ENCODE results near the gene CFAP91. TPM values are rescaled to one million over a fixed set of nuclear protein-coding genes. Genes with fewer than 3 reads are reported as not detected.

CFAP91 gene
- polyA plus RNA-seq, 1 donor from 2014 or later: 14.2 TPM

DNA sequence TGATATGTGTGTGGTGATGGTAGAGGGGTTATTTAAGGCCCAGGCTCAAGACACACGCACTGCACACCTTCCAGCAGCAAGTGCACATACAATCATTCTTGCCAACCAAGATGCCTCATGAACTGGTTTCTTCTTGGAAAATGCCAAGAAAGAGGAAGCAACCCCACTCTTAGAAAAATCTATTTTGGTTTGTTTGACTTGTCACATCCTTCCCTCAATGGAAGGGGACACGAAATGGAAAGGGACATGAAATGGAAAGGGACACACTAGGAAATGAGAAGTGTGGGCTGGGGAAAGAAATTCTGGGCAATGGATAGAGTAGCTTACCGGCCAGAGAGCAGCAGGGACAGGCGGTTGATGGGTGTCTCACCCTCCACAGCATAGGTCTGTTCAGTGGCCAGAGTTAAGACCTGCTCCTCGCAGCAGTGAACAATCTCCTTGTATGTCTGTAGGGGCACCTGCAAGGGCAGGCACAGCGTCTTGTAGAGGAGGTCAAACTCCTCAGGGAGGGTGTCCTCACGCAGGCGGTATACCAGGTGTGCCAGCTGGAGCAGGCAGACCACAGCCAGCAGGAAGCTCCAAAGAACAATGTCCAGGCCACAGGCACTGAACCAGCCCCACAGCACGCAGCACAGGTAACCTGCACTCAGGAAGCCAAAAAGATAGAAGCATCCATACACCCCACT, 43.1 kb upstream of the CFAP91 start:
- Histone ChIP-seq H3K4me3 (ENCODE audit: low read length) (no peak overlapping the region), H3K4me2 (ENCODE audit: low read length) (no peak overlapping the region), H4K20me1 (ENCODE audit: insufficient read depth) (no peaks in the 10 kb centered on the region), H3K27ac (ENCODE audit: low read length) (no peak overlapping the region), H2AFZ (ENCODE audit: low read depth, low read length) (no peak overlapping the region), H3K27me3 (ENCODE audit: insufficient read depth, low read depth, low read length) (no peaks in the 10 kb centered on the region), H3K36me3 (ENCODE audit: insufficient read depth, low read length) (no peaks in the 10 kb centered on the region), H3K9me2 (ENCODE audit: insufficient read depth, low read length) (no peaks in the 10 kb centered on the region), H3K79me2 (replicated peaks; ENCODE audit: insufficient read depth, low read length) (no peaks in the 10 kb centered on the region), H3F3A (ENCODE audit: insufficient read depth, low read length, poor library complexity, severe bottlenecking) (no peaks in the 10 kb centered on the region), H3K9me3 (ENCODE audit: low read length) (no peaks in the 10 kb centered on the region), H3K9ac (ENCODE audit: low read length) (no peak overlapping the region)
- TF ChIP-seq SMC3 (conservative IDR thresholded peaks at IDR 0.05; ENCODE audit: poor library complexity): no peak
- TF ChIP-seq EZH2 (IDR thresholded peaks at IDR 0.05; ENCODE audit: borderline replicate concordance, insufficient read depth, low read length, poor library complexity, severe bottlenecking): no peak
- no peak for TF ChIP-seq TAF1 (IDR thresholded peaks at IDR 0.05; ENCODE audit: low read depth)
- TF ChIP-seq, protein P1, sequence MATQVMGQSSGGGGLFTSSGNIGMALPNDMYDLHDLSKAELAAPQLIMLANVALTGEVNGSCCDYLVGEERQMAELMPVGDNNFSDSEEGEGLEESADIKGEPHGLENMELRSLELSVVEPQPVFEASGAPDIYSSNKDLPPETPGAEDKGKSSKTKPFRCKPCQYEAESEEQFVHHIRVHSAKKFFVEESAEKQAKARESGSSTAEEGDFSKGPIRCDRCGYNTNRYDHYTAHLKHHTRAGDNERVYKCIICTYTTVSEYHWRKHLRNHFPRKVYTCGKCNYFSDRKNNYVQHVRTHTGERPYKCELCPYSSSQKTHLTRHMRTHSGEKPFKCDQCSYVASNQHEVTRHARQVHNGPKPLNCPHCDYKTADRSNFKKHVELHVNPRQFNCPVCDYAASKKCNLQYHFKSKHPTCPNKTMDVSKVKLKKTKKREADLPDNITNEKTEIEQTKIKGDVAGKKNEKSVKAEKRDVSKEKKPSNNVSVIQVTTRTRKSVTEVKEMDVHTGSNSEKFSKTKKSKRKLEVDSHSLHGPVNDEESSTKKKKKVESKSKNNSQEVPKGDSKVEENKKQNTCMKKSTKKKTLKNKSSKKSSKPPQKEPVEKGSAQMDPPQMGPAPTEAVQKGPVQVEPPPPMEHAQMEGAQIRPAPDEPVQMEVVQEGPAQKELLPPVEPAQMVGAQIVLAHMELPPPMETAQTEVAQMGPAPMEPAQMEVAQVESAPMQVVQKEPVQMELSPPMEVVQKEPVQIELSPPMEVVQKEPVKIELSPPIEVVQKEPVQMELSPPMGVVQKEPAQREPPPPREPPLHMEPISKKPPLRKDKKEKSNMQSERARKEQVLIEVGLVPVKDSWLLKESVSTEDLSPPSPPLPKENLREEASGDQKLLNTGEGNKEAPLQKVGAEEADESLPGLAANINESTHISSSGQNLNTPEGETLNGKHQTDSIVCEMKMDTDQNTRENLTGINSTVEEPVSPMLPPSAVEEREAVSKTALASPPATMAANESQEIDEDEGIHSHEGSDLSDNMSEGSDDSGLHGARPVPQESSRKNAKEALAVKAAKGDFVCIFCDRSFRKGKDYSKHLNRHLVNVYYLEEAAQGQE (IDR thresholded peaks at IDR 0.05; ENCODE audit: borderline replicate concordance): no peak
- no peak for TF ChIP-seq POLR2AphosphoS5 (IDR thresholded peaks at IDR 0.05)
- TF ChIP-seq RAD21 (conservative IDR thresholded peaks at IDR 0.05): no peak
- TF ChIP-seq, protein P2, sequence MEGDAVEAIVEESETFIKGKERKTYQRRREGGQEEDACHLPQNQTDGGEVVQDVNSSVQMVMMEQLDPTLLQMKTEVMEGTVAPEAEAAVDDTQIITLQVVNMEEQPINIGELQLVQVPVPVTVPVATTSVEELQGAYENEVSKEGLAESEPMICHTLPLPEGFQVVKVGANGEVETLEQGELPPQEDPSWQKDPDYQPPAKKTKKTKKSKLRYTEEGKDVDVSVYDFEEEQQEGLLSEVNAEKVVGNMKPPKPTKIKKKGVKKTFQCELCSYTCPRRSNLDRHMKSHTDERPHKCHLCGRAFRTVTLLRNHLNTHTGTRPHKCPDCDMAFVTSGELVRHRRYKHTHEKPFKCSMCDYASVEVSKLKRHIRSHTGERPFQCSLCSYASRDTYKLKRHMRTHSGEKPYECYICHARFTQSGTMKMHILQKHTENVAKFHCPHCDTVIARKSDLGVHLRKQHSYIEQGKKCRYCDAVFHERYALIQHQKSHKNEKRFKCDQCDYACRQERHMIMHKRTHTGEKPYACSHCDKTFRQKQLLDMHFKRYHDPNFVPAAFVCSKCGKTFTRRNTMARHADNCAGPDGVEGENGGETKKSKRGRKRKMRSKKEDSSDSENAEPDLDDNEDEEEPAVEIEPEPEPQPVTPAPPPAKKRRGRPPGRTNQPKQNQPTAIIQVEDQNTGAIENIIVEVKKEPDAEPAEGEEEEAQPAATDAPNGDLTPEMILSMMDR (IDR thresholded peaks at IDR 0.05; ENCODE audit: poor library complexity, severe bottlenecking): no peak
- no peak for TF ChIP-seq MXI1 (conservative IDR thresholded peaks at IDR 0.05; ENCODE audit: poor library complexity, severe bottlenecking)
- no peak for TF ChIP-seq EP300 (conservative IDR thresholded peaks at IDR 0.05; ENCODE audit: poor library complexity, severe bottlenecking)

DNA sequence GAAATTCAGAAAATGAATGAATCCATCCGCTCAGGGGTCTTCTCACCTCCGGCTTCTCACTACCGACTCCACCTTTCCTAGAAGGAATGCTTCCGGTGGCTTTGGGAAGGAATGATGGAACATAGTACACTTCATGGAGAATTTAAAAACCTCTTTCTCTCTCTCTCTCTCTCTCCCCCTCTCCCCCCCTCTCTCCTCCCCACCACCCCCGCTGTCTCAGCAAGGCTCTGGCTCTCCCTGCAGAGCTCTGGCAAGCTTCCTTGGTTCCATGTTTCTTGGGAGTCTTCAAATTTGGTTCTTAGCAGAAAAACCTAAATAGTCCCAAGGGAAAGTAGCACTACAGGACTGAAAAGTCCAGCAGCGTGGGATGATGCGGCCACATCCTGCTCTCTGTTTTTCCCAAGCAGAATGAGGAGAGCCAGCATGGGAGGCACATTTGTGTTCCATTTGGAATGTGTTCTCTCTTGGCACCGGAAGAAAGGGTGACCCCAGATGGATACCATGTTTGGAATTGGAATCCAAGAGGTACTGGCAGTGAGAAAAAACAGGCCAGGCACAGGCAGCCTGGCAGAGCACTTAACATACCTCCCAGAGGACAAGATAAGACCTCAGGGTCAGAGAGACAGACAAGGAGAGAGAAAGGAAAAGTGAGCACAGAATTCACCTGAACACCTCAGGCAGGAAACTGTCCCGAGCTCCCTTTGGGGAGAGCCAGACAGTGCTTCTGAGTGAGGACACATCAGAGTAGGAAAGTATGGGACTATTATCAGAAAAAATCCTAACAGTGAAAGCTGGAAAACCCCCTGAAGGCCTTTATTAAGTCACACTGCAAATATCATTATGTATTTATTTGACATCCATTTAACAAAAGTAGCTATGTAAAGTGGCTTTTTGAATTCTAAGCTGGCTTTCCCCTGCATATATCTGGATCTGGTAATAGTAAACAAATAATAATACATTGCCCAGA, 42.1 kb upstream of the CFAP91 start, which contains the start of gene POPDC2:
Gene POPDC2, minus strand, starts transcription at position 116 of the 967 bp plus-strand sequence. CDS start 166 bp downstream, outside the sequence.
- Histone ChIP-seq H3F3A (ENCODE audit: insufficient read depth, low read length, poor library complexity, severe bottlenecking) (no peaks in the 10 kb centered on the region), H3K9ac (ENCODE audit: low read length) (no peak within 1 kb of the TSS), H3K9me3 (ENCODE audit: low read length) (no peaks in the 10 kb centered on the region), H3K79me2 (replicated peaks; ENCODE audit: insufficient read depth, low read length) (no peaks in the 10 kb centered on the region), H4K20me1 (ENCODE audit: insufficient read depth) (no peaks in the 10 kb centered on the region), H3K9me2 (ENCODE audit: insufficient read depth, low read length) (no peaks in the 10 kb centered on the region), H2AFZ (ENCODE audit: low read depth, low read length) (no peak within 1 kb of the TSS), H3K4me2 (ENCODE audit: low read length) (no peak within 1 kb of the TSS), H3K4me3 (ENCODE audit: low read length) (no peak within 1 kb of the TSS), H3K36me3 (ENCODE audit: insufficient read depth, low read length) (no peaks in the 10 kb centered on the region), H3K27me3 (ENCODE audit: insufficient read depth, low read depth, low read length) (no peaks in the 10 kb centered on the region), H3K27ac (ENCODE audit: low read length) (no peak within 1 kb of the TSS)
- TF ChIP-seq RAD21 (conservative IDR thresholded peaks at IDR 0.05) (no peak), POLR2AphosphoS5 (IDR thresholded peaks at IDR 0.05) (no peak), EZH2 (IDR thresholded peaks at IDR 0.05; ENCODE audit: borderline replicate concordance, insufficient read depth, low read length, poor library complexity, severe bottlenecking) (no peak), EP300 (conservative IDR thresholded peaks at IDR 0.05; ENCODE audit: poor library complexity, severe bottlenecking) (no peak)
- TF ChIP-seq, protein P1 (IDR thresholded peaks at IDR 0.05; ENCODE audit: borderline replicate concordance): no peak
